Lung (tissue), 12 donors: ENCODE data around the gene GPD2. TPM values are rescaled to one million over a fixed set of nuclear protein-coding genes. Genes with fewer than 3 reads are reported as not detected.

Experiments
- ATAC-seq: fragments of 200-7000 bp; cut with Tn5 transposase; one replicate; pipeline ENCODE4 v1.9.1; 2020; ENCODE audit warnings: moderate number of reproducible peaks; ENCODE audit not compliant: insufficient read depth, low FRiP score
- DNase-seq, 3 donors: peaks; one replicate each; pipeline ENCODE4 v3.0.0-alpha.2; 2013 to 2017
- H3K27ac ChIP-seq, 2 donors: one replicate each; pipeline ENCODE4 v1.5.1; 2013; ENCODE audit warnings: mild to moderate bottlenecking in 2 of 2, moderate library complexity in 2 of 2, control low read depth in 1 of 2, inconsistent platforms in 1 of 2, low read depth in 1 of 2, low read length in 1 of 2
- H3K27me3 ChIP-seq, 3 donors: one replicate each; pipeline ENCODE4 v1.5.1; 2013; ENCODE audit warnings: low read length in 2 of 3; ENCODE audit not compliant: control insufficient read depth in 3 of 3, insufficient read depth in 3 of 3
- H3K36me3 ChIP-seq, 4 donors: one replicate each; pipeline ENCODE4 v1.5.1; 2013; ENCODE audit warnings: low read length in 4 of 4, mild to moderate bottlenecking in 1 of 4, moderate library complexity in 1 of 4; ENCODE audit not compliant: control insufficient read depth in 4 of 4, insufficient read depth in 4 of 4
- H3K4me1 ChIP-seq, 5 donors: one replicate each; pipeline ENCODE4 v1.5.1; 2013; ENCODE audit warnings: low read length in 5 of 5, mild to moderate bottlenecking in 2 of 5, moderate library complexity in 1 of 5; ENCODE audit not compliant: control insufficient read depth in 5 of 5, insufficient read depth in 5 of 5
- H3K4me3 ChIP-seq: one replicate; pipeline ENCODE4 v1.5.1; 2013; ENCODE audit warnings: mild to moderate bottlenecking, control low read depth, moderate library complexity
- H3K9ac ChIP-seq, 2 donors: one replicate each; pipeline ENCODE4 v1.5.1; 2013; ENCODE audit warnings: low read length in 2 of 2, control low read depth in 1 of 2; ENCODE audit not compliant: insufficient read depth in 1 of 2
- H3K9me3 ChIP-seq, 4 donors: one replicate each; pipeline ENCODE4 v1.5.1; 2013; ENCODE audit warnings: low read length in 3 of 4, mild to moderate bottlenecking in 1 of 4, moderate library complexity in 1 of 4; ENCODE audit not compliant: control insufficient read depth in 4 of 4, insufficient read depth in 3 of 4
- WGBS, 2 donors: extraction: QIAGEN DNeasy Blood & Tissue Kit; methylation state at CpG; one replicate each; pipeline ENCODE4 v1.1.7; 2013; 5-methylcytosine and 5-hydroxymethylcytosine counted together
- polyA plus RNA-seq, 2 donors: library from polyadenylated mRNA; stranded (reverse); fragments of 200-250 nt; gene quantifications; one replicate each; pipeline ENCODE4 v1.2.1, GENCODE V29; 2013
- total RNA-seq, 2 donors: library from RNA; depleted of rRNA in 1 of 2; stranded (reverse); fragments of >200 nt in 1 of 2; gene quantifications; one replicate each; pipeline ENCODE4 v1.2.1, GENCODE V29; 2014 to 2021
- TF ChIP-seq, protein P1 (sequence below): IDR thresholded peaks from 2 replicates; pipeline ENCODE4 v1.5.1; 2012; ENCODE audit warnings: mild to moderate bottlenecking; ENCODE audit errors: control extremely low read depth, extremely low read depth
- donor health status: control.
- donor health status: control.
- donor health status: Bipolar disorder and iron deficiency.
- donor health status: healthy.
- donor health status: DM: yes; HTN: yes; CAD: no.

Gene GPD2
- total and polyA plus RNA-seq, 4 donors = 8.1 to 50.4 (median 28.9) TPM

DNA sequence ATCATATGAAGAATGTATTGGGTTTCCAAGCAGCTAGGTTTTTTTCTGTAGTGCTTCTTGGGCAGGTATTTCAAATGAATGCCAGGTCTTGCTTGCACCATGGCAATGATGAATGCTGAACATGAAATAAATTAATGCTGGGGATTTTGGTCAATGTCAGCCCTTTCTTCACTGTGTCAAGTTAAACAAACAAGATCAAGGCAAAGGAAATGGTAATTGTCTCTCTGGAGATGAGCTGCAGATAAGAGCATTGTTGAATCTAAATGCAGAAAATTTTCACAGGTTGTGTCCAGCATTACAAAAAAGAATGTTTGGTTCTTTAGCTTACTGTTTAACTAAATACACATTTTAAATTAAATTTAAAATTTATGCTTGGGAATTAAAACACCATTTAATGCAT, 144.3 kb downstream of the GPD2 start:
- H3K4me1 ChIP-seq = no peaks in the 10 kb centered on the region
- TF ChIP-seq, protein P1, sequence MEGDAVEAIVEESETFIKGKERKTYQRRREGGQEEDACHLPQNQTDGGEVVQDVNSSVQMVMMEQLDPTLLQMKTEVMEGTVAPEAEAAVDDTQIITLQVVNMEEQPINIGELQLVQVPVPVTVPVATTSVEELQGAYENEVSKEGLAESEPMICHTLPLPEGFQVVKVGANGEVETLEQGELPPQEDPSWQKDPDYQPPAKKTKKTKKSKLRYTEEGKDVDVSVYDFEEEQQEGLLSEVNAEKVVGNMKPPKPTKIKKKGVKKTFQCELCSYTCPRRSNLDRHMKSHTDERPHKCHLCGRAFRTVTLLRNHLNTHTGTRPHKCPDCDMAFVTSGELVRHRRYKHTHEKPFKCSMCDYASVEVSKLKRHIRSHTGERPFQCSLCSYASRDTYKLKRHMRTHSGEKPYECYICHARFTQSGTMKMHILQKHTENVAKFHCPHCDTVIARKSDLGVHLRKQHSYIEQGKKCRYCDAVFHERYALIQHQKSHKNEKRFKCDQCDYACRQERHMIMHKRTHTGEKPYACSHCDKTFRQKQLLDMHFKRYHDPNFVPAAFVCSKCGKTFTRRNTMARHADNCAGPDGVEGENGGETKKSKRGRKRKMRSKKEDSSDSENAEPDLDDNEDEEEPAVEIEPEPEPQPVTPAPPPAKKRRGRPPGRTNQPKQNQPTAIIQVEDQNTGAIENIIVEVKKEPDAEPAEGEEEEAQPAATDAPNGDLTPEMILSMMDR = no peak
- H3K9ac ChIP-seq = no peak overlapping the region
- no peaks in the 10 kb centered on the region for H3K36me3 ChIP-seq
- no peaks in the 10 kb centered on the region for H3K9me3 ChIP-seq
- ATAC-seq = no peak
- H3K27me3 ChIP-seq = no peaks in the 10 kb centered on the region
- DNase-seq = no peak
- no peak overlapping the region for H3K27ac ChIP-seq
- no peak overlapping the region for H3K4me3 ChIP-seq

DNA sequence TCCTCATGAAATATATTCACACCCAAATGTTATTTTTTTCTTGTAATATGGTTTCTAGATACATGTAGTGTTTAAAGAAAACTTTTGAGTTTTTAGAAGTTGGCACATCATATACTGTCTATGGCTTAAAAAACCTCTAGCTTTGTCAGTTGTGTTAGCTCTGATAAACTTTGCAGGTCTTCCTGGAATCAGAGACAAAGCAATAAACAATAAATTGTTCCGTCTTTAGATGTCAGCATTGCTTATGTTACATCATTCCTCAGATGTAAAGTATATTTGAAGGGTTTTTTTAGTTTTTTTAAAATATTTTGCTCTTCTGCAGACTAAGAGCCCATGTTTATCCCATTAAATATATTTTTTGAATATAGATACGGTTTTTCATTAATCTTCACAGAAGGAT, 145.1 kb downstream of the GPD2 start:
- 87 to 90% methylated on average over 2 of the region's 2 CpGs for WGBS, 2 donors
- Histone ChIP-seq H3K4me3 (no peak overlapping the region), H3K27me3 (no peaks in the 10 kb centered on the region), H3K4me1 (no peaks in the 10 kb centered on the region), H3K9me3 (no peaks in the 10 kb centered on the region), H3K36me3 (no peaks in the 10 kb centered on the region), H3K9ac (no peak overlapping the region), H3K27ac (no peak overlapping the region)
- ATAC-seq (no peak), DNase-seq (no peak)
- TF ChIP-seq, protein P1 = no peak

DNA sequence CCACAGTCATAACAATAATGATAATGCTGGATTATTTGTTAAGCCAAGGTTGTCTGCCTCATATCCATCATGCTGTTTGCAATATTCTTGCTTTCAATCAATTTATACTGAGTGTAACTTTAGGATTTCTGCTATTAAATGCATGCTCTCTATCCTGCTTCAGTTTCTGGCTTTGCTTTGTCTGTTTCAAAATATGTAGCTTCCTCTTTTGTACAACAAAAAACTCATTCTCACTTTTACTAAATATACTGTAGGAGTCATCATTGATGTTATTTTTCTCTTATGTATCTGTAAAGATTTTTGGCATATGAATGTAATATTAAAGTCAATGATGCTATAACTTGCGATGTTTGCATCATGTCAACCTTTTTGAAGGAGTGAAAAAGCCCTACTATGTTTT, 149.3 kb downstream of the GPD2 start:
- Histone ChIP-seq H3K9ac (no peak overlapping the region), H3K27me3 (no peaks in the 10 kb centered on the region), H3K36me3 (no peaks in the 10 kb centered on the region), H3K4me1 (no peaks in the 10 kb centered on the region), H3K27ac (no peak overlapping the region), H3K4me3 (no peak overlapping the region), H3K9me3 (no peaks in the 10 kb centered on the region)
- ATAC-seq (no peak), DNase-seq (no peak)
- WGBS, 2 donors = 93 to 98% methylated on average over 1 of the region's 1 CpG
- TF ChIP-seq, protein P1 = no peak

DNA sequence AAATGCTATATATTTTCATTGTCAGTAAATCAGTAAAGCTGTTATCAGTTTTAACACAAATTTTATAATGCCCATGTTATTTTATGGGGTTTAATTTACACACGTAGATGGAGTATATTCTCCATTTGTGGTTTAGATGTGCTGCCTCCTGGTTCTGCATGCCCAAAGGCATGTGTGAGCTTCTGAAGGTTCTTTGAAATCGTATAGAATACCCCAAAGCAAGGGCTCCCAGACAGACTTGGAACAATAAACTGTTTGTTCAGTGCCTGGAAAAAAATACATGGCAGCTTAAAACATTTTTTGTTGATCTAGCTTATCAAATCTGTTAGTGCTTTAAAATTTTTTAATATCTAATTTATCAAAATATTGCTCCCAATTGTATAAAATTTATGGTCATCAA, 150.4 kb downstream of the GPD2 start:
- no peaks in the 10 kb centered on the region for H3K36me3 ChIP-seq
- H3K9ac ChIP-seq = no peak overlapping the region
- H3K27me3 ChIP-seq = no peaks in the 10 kb centered on the region
- no peak overlapping the region for H3K4me3 ChIP-seq
- 90 to 96% methylated on average over 2 of the region's 2 CpGs for WGBS, 2 donors
- H3K27ac ChIP-seq = no peak overlapping the region
- ATAC-seq = no peak
- TF ChIP-seq, protein P1 = no peak
- H3K9me3 ChIP-seq = no peaks in the 10 kb centered on the region
- no peaks in the 10 kb centered on the region for H3K4me1 ChIP-seq
- no peak for DNase-seq
